NCI-H128 (cell line): ENCODE measurements around the gene CNTN3.

Experiments
- DNase-seq: peaks from one replicate; lab custom pipeline; 2025; ENCODE audit not compliant: unreplicated experiment; lab: John Stamatoyannopoulos, UW

The CNTN3 gene

DNA sequence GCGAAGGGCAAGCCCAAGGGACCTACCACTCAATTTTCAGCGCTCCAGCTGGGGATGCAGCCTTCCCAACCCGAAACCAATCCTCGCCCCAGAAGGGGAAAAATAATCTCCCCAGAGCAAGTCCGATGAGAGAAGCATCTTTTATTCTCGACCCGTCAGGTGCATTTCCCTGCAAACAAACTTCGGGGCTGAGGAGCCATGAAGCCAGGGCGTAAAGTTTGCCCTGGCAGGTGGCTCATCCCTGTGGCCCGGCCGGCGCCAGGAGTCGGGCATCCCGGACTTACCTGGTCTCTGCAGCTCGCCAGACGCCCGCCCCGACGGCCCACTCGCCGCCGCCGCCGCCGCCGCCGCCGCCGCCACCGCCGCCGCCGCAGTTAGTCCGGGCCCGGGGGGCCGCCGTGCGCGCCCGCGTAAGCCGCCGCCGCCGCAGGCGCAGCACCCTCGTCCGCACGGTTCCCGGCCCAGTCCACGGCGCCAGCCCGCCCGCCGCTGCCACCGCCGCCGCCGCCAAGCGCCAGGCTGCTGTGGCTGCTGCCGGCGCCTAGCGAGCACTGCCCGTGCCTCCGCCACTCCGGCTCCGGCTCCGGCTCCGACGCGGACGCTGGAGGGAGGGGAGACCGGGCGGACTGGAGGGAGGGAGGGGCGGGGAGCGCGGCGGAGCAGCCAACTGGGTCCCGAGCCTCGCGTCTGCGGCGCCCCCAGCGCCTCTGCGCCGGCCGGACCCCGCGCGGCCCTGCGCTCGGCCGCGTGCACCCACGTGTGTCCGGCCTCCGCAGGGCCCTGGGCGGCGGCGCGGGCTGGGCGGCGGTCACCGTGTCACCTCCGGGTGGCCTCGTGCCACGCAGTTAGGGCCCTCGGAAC is at the start of gene CNTN3:
CNTN3 (minus strand) TSS at position 553 of the 861 bp plus-strand sequence. CDS start 93,547 bp downstream, outside the sequence.
- DNase-seq: no peak

DNA sequence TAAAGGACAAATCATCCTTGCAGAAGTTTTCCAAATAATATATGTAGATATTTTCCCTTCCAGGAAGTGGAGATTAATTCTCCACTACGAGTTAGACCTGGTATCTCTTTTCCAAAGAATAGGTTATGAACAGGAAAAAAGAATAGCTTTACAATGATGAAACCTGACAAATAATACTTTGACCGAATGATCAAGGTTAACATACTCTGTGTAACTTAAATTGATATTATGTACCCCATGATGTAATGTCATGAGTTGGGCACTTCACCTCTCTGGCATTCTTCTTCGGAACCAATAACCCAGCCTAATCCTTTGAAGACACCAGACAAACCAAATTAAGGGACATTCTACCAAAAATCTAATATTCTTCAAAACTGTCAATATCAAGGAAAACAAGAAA is 48.7 kb upstream of the CNTN3 start:
- DNase-seq: no peak

GRCh38 chr3:74661672-74662071 is 47.2 kb upstream of the CNTN3 start:
- DNase-seq: no peak

DNA sequence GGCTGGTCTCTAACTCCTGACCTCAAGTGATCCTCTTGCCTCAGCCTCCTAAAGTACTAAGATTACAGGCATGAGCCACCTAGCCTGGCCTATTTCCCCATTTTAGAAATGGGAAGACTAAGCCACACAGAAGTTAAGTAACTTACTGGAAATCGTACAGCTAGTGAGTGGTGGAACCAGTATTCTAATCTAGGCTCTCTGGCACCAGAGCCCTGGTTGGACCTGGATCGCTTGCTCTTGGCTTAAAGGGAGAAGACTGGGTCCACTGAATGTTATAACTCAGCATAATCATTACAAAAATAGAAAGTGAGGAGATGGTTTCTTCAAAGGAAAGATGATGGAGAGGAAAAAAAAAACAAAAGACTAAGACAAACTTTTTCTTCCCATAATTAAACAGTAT is 37.4 kb upstream of the CNTN3 start:
- no peak for DNase-seq

GRCh38 chr3:74651292-74651691 is 36.8 kb upstream of the CNTN3 start:
- DNase-seq: no peak

GRCh38 chr3:74648107-74648506 is 33.6 kb upstream of the CNTN3 start:
- DNase-seq: no peak

GRCh38 chr3:74646094-74646493 is 31.6 kb upstream of the CNTN3 start:
- DNase-seq: no peak

DNA sequence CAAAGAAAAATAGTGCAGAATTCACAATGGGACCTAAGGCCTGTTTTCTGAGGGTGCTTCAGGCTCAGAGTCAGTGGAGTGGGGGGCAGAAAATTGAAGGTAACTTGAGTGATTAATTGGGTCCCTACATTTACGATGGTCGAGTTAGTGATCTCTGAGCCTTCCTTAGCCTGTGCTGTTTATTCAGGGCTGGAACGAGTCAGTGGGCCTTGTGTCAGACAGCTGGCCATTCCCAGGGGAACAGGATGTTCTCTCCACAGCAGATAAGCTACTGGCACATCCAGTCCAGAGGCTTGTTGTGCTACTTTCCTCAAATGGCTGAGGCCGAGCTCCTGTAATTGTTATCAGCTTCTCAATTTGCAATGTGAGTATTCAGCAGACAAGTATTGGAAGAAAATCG is 29.2 kb upstream of the CNTN3 start:
- DNase-seq: no peak

DNA sequence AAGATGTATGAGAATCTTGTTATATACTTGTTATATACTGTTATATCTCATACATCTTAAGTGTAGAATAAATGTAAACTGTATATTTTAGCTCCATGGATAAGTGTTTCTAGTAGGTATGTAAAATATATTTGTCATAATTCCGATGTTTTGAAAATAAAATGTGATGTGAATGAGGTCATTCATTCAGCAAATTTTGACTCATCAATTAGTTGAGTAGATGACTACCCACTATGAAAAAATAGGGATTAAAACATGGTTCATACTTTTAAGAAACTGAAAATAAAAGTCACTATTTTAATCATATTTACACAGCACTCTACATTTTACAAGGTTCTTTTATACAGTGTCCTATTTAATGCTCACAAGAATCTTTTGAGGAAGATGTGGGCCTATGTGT is 28.4 kb upstream of the CNTN3 start:
- no peak for DNase-seq

GRCh38 chr3:74640211-74640610 is 25.8 kb upstream of the CNTN3 start:
- no peak for DNase-seq

- no peak for DNase-seq
These were observed 25.2 kb upstream of the CNTN3 start for GRCh38 chr3:74639681-74640080.

- DNase-seq: no peak
These were observed 22.5 kb upstream of the CNTN3 start for GRCh38 chr3:74636981-74637380.

- DNase-seq: no peak
These were observed 18.6 kb upstream of the CNTN3 start for GRCh38 chr3:74633021-74633420.

GRCh38 chr3:74631351-74632140 is 17.1 kb upstream of the CNTN3 start:
- no peak for DNase-seq

DNA sequence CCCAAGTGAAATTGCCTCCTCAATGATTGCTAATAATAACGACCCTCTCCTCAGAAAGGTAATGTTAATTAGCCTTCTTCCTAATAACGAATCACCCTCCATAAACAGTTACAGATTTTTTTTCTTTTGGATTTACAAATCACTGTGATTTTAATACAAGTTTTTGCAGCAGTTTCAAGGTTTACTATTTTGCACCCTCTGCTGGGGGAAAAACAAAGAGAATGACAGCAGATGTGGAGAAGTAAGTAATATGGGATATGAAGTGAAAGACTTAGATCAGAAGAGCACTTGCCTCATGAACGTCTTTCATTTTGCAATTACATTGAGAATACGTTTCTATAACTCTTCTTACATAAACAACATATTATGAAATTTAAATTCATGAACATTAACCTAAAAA is 16.1 kb upstream of the CNTN3 start:
- DNase-seq: no peak

DNA sequence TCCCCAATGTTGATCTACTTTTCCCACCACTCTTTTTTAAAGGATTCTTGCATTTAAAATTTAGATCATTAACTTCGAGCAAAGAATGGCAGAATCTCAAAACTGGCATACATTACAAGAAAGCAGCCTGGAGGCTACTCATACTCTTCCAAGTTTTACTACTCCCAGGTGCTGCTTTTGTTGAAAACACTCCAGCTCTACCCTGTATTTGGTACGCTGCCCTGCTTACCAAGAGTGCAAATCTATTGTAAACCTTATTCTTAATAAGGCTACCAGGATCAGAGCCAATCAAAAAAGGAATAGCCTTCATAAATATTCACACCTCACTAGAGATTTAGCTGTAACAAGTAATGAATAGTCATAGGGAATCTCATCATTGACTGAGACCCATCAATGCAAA is 11.6 kb upstream of the CNTN3 start:
- no peak for DNase-seq

GRCh38 chr3:74624301-74624700 is 9.8 kb upstream of the CNTN3 start:
- no peak for DNase-seq

- DNase-seq: no peak
These were observed 8.9 kb upstream of the CNTN3 start for GRCh38 chr3:74623261-74623836.

GRCh38 chr3:74621581-74621980 is 7.1 kb upstream of the CNTN3 start:
- no peak for DNase-seq

- DNase-seq: no peak
These were observed 3.3 kb upstream of the CNTN3 start for GRCh38 chr3:74617776-74618175.

GRCh38 chr3:74613521-74614106 is 845 bp downstream of the CNTN3 start:
- no peak for DNase-seq

DNA sequence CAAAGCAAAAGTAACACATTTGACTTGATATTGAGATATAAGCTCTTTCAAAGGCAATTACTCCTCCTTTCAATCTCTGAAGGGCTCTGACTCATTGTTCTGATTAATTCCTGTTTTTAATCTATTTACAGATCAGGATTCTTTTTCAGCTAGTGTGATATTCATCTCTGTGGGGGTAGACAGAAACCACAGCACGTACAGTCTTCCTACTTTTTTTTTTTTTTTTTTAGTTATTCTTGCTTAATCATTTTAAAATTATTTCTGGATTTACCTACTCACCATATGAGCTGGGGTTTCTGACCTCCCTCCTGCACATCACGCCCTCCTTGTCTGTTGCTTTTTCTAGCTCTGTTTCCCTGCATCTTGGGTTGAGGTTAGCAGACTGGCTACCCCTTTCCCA is 1.4 kb downstream of the CNTN3 start:
- no peak for DNase-seq
